H9 (cell line): Measurements from ENCODE around the gene KCNH4. TPM values are rescaled to one million over a fixed set of nuclear protein-coding genes. Genes with fewer than 3 reads are reported as not detected.

ENCODE experiments used
- DNase-seq: peaks from one replicate; pipeline ENCODE4 v3.0.0-alpha.2; 2017
- H2AFZ ChIP-seq: one replicate; pipeline ENCODE4 v1.6.1; 2013; ENCODE audit warnings: mild to moderate bottlenecking, low read length, control low read depth, moderate library complexity
- H2AK5ac ChIP-seq: 2 replicates; pipeline ENCODE4 v1.6.1; 2013; ENCODE audit warnings: low read length, control low read depth, mixed read lengths; ENCODE audit not compliant: insufficient read length
- H2BK120ac ChIP-seq: one replicate; pipeline ENCODE4 v1.6.1; 2013; ENCODE audit warnings: low read depth, mild to moderate bottlenecking, low read length, control low read depth, inconsistent platforms; ENCODE audit not compliant: poor library complexity, severe bottlenecking
- H2BK12ac ChIP-seq: 2 replicates; pipeline ENCODE4 v1.6.1; 2013; ENCODE audit warnings: low read length, control low read depth, mixed read lengths, low read depth; ENCODE audit not compliant: insufficient read length
- H2BK15ac ChIP-seq: 2 replicates; pipeline ENCODE4 v1.6.1; 2013; ENCODE audit warnings: low read depth, low read length, control low read depth
- H2BK20ac ChIP-seq: one replicate; pipeline ENCODE4 v1.6.1; 2013; ENCODE audit warnings: low read depth, mild to moderate bottlenecking, low read length, control low read depth, inconsistent platforms; ENCODE audit not compliant: poor library complexity, severe bottlenecking
- H2BK5ac ChIP-seq: 2 replicates; pipeline ENCODE4 v1.6.1; 2013; ENCODE audit warnings: low read length, control low read depth, mixed read lengths; ENCODE audit not compliant: insufficient read length
- H3K14ac ChIP-seq: 2 replicates; pipeline ENCODE4 v1.6.1; 2013; ENCODE audit warnings: low read length, control low read depth; ENCODE audit not compliant: insufficient read depth
- H3K18ac ChIP-seq: 2 replicates; pipeline ENCODE4 v1.6.1; 2013; ENCODE audit warnings: low read depth, mild to moderate bottlenecking, mixed read lengths, low read length, control low read depth; ENCODE audit not compliant: insufficient read length
- H3K23ac ChIP-seq: 2 replicates; pipeline ENCODE4 v1.6.1; 2013; ENCODE audit warnings: low read length, control low read depth, mixed read lengths, low read depth; ENCODE audit not compliant: insufficient read length
- H3K23me2 ChIP-seq: 2 replicates; pipeline ENCODE4 v1.6.1; 2013; ENCODE audit warnings: low read depth, mild to moderate bottlenecking, mixed read lengths, low read length, control low read depth; ENCODE audit not compliant: insufficient read length, poor library complexity, severe bottlenecking
- H3K27ac ChIP-seq: 2 replicates; pipeline ENCODE4 v1.5.1; 2013; ENCODE audit warnings: low read length, control low read depth, mixed read lengths, low read depth; ENCODE audit not compliant: insufficient read length
- H3K27me3 ChIP-seq: 2 replicates; pipeline ENCODE4 v1.6.1; 2013; ENCODE audit warnings: low read length, control low read depth, inconsistent platforms; ENCODE audit not compliant: insufficient read depth
- H3K4ac ChIP-seq: 2 replicates; pipeline ENCODE4 v1.6.1; 2013; ENCODE audit warnings: low read depth, mild to moderate bottlenecking, control low read depth, inconsistent platforms, low read length, moderate library complexity
- H3K4me1 ChIP-seq: 2 replicates; pipeline ENCODE4 v1.6.1; 2013; ENCODE audit warnings: low read length, control low read depth, inconsistent platforms; ENCODE audit not compliant: insufficient read depth
- H3K4me2 ChIP-seq: 2 replicates; pipeline ENCODE4 v1.6.1; 2013; ENCODE audit warnings: low read length, control low read depth, mixed read lengths; ENCODE audit not compliant: insufficient read length, insufficient read depth
- H3K56ac ChIP-seq: 2 replicates; pipeline ENCODE4 v1.6.1; 2013; ENCODE audit warnings: low read depth, mild to moderate bottlenecking, mixed read lengths, low read length, control low read depth; ENCODE audit not compliant: insufficient read length
- H3K79me1 ChIP-seq: 2 replicates; pipeline ENCODE4 v1.6.1; 2013; ENCODE audit warnings: low read depth, mild to moderate bottlenecking, moderate library complexity, low read length, control low read depth, inconsistent platforms; ENCODE audit not compliant: insufficient read depth, poor library complexity, severe bottlenecking
- H3K79me2 ChIP-seq: 2 replicates; pipeline ENCODE4 v1.6.1; 2013; ENCODE audit warnings: low read length, control low read depth, inconsistent platforms; ENCODE audit not compliant: insufficient read depth
- H3K9ac ChIP-seq: 2 replicates; pipeline ENCODE4 v1.6.1; 2013; ENCODE audit warnings: low read length, control low read depth, mixed read lengths; ENCODE audit not compliant: insufficient read length; ENCODE audit errors: extremely low read depth
- H3K9me3 ChIP-seq: one replicate; pipeline ENCODE4 v1.6.1; 2013; ENCODE audit warnings: low read depth, low read length, inconsistent platforms; ENCODE audit not compliant: control insufficient read depth
- H3T11ph ChIP-seq: one replicate; pipeline ENCODE4 v1.6.1; 2013; ENCODE audit warnings: mild to moderate bottlenecking, low read length, control low read depth, inconsistent platforms
- H4K20me1 ChIP-seq: one replicate; pipeline ENCODE4 v1.6.1; 2013; ENCODE audit not compliant: control insufficient read depth, insufficient read length, insufficient read depth
- H4K5ac ChIP-seq: 2 replicates; pipeline ENCODE4 v1.6.1; 2013; ENCODE audit warnings: low read depth, mild to moderate bottlenecking, mixed read lengths, low read length, control low read depth; ENCODE audit not compliant: insufficient read length
- H4K8ac ChIP-seq: replicated peaks from 2 replicates; pipeline ENCODE4 v1.6.1; 2013; ENCODE audit warnings: low read length, control low read depth, mixed read lengths, low read depth; ENCODE audit not compliant: insufficient read length
- H4K91ac ChIP-seq: 2 replicates; pipeline ENCODE4 v1.6.1; 2013; ENCODE audit warnings: low read depth, mild to moderate bottlenecking, moderate library complexity, mixed read lengths, low read length, control low read depth; ENCODE audit not compliant: insufficient read length
- H3K27ac Mint-ChIP-seq, 3 experiments: 2 replicates in 2 of 3; 3 replicates in 1 of 3; pipeline ENCODE4 v1.8.0; 2020 to 2021; ENCODE audit warnings: mixed read lengths in 3 of 3, mild to moderate bottlenecking in 1 of 3, moderate library complexity in 1 of 3
- H3K27me3 Mint-ChIP-seq: 2 replicates; pipeline ENCODE4 v1.8.0; 2021; ENCODE audit warnings: low read depth, mild to moderate bottlenecking, moderate library complexity, mixed read lengths
- H3K36me3 Mint-ChIP-seq, 3 experiments: 2 replicates in 2 of 3; 3 replicates in 1 of 3; pipeline ENCODE4 v1.8.0; 2020 to 2021; ENCODE audit warnings: low read depth in 3 of 3, mixed read lengths in 3 of 3; ENCODE audit not compliant: insufficient read depth in 1 of 3
- H3K4me1 Mint-ChIP-seq, 2 experiments: 2 replicates each; pipeline ENCODE4 v1.8.0; 2020; ENCODE audit warnings: mixed read lengths in 2 of 2
- H3K4me3 Mint-ChIP-seq, 2 experiments: 2 replicates in 1 of 2; 3 replicates in 1 of 2; pipeline ENCODE4 v1.8.0; 2020 to 2021; ENCODE audit warnings: mild to moderate bottlenecking in 2 of 2, mixed read lengths in 2 of 2, moderate library complexity in 1 of 2
- H3K9me3 Mint-ChIP-seq, 2 experiments: 2 replicates in 1 of 2; 3 replicates in 1 of 2; pipeline ENCODE4 v1.8.0; 2020; ENCODE audit warnings: mild to moderate bottlenecking in 2 of 2, mixed read lengths in 2 of 2, moderate library complexity in 1 of 2
- WGBS: extraction: QIAGEN DNeasy Blood & Tissue Kit; methylation state at CpG from one replicate; pipeline ENCODE4 v1.1.7; 2013; ENCODE audit warnings: missing lambda C conversion rate, low lambda C conversion rate, mixed read lengths; ENCODE audit not compliant: insufficient read length; ENCODE audit errors: extremely low coverage; 5-methylcytosine and 5-hydroxymethylcytosine counted together
- total RNA-seq: library from RNA; stranded (reverse); gene quantifications from 2 replicates; pipeline ENCODE4 v1.2.1, GENCODE V29; 2021
- TF ChIP-seq, protein P1 (sequence below): fragments of 200-600 bp; sonication (generic); conservative IDR thresholded peaks from 3 replicates; pipeline ENCODE4 v1.8.0; 2021; ENCODE audit warnings: antibody characterized with exemption, mild to moderate bottlenecking

Gene KCNH4
- total RNA-seq, 1 experiment from 2014 or later: not detected

DNA sequence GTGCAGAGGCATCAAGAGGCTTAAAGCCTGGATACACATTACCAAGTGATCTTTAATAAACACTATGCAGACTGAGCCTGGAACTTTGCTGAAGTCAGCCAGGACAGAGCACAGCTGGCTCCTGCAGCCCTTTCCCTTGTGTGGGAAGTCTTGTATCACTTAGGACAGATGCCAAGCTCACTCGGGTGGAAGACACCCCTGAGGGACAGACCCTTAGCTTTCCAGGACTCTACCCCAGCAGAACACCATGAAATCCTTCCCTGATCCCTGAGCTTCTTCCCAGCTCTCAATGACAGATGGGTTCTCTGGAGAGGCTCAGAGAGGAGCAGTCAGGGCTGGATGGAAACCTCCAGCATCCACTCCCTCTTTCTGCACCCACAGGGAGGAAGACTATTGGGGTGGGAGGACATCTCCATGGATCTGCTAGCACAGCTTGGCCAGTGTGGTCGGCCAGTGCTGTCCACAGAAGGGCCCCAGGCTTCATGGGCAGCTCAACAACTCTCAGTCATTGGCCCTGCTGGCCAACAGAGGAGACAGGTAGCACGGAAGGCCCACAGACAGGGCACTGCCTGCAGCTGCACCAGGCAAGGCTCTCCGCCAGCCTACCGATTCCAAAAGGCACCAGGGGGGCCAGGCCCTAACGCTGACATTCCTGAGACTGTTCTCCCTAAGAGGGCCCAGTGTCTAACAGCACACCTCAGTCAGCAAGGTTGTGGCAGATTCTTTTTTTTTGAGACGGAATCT is 42.0 kb downstream of the KCNH4 start:
- H3K79me1 ChIP-seq: peaks cover 8% of the 10 kb centered on the region
- no peaks in the 10 kb centered on the region for H3K27me3 Mint-ChIP-seq
- peaks cover 0 to 35% (median 0%) of the 10 kb centered on the region in 3 experiments; a peak in 4 of 7 replicates for H3K36me3 Mint-ChIP-seq

More for the DNA sequence above, 42.0 kb downstream of the KCNH4 start:
- Histone ChIP-seq H4K20me1 (no peaks in the 10 kb centered on the region), H3K23ac (no peak overlapping the region), H2BK120ac (no peak overlapping the region), H3K4me1 (peaks cover 5% of the 10 kb centered on the region; the same call in 1 of the 2 replicates), H4K8ac (no peak overlapping the region), H2BK20ac (no peak overlapping the region), H4K5ac (no peak overlapping the region), H4K91ac (no peak overlapping the region), H3K9me3 (no peaks in the 10 kb centered on the region), H2BK12ac (no peak overlapping the region), H3K14ac (peak overlapping the region; percentile 37; the same call in 1 of the 2 replicates), H3K23me2 (peaks cover 5% of the 10 kb centered on the region), H2BK5ac (no peak overlapping the region), H3K4me2 (no peak overlapping the region), H2AFZ (no peak overlapping the region), H3K4ac (no peak overlapping the region), H3K9ac (no peak overlapping the region), H2AK5ac (no peak overlapping the region), H3K18ac (no peak overlapping the region), H3K27me3 (no peaks in the 10 kb centered on the region), H3K56ac (no peak overlapping the region), H3K79me2 (peaks cover 2% of the 10 kb centered on the region; the same call in 1 of the 2 replicates), H3T11ph (no peak overlapping the region), H3K27ac (no peak overlapping the region), H2BK15ac (no peak overlapping the region)
- Mint-ChIP-seq H3K4me1 (peaks cover 24 to 34% of the 10 kb centered on the region in 2 experiments), H3K4me3 (no peak overlapping the region), H3K9me3 (no peaks in the 10 kb centered on the region), H3K27ac (peak overlapping the region in 2 of 3 experiments; percentile 13 to 48; a peak in 3 of 7 replicates)
- WGBS: no CpG with 5 or more reads among the region's 7 CpGs
- TF ChIP-seq, protein P1, sequence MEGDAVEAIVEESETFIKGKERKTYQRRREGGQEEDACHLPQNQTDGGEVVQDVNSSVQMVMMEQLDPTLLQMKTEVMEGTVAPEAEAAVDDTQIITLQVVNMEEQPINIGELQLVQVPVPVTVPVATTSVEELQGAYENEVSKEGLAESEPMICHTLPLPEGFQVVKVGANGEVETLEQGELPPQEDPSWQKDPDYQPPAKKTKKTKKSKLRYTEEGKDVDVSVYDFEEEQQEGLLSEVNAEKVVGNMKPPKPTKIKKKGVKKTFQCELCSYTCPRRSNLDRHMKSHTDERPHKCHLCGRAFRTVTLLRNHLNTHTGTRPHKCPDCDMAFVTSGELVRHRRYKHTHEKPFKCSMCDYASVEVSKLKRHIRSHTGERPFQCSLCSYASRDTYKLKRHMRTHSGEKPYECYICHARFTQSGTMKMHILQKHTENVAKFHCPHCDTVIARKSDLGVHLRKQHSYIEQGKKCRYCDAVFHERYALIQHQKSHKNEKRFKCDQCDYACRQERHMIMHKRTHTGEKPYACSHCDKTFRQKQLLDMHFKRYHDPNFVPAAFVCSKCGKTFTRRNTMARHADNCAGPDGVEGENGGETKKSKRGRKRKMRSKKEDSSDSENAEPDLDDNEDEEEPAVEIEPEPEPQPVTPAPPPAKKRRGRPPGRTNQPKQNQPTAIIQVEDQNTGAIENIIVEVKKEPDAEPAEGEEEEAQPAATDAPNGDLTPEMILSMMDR: no peak
- no peak for DNase-seq
